DND-41 (cell line): ENCODE measurements around the gene STXBP5.

ENCODE experiments used
- ATAC-seq: fragments of 200-7000 bp; cut with Tn5 transposase; 3 replicates; pipeline ENCODE4 v1.9.1; 2021; ENCODE audit warnings: low read depth; ENCODE audit not compliant: insufficient read depth
- DNase-seq: peaks from one replicate; pipeline ENCODE4 v3.0.0-alpha.2; 2020
- H2AFZ ChIP-seq: 2 replicates; pipeline ENCODE4 v1.6.0; 2012; ENCODE audit warnings: low read depth, low read length
- H3K27ac ChIP-seq: 2 replicates; pipeline ENCODE4 v1.5.1; 2012; ENCODE audit warnings: low read length, inconsistent platforms
- H3K27me3 ChIP-seq: fragments of 200-600 bp; sonication (generic); 2 replicates; pipeline ENCODE4 v1.6.0; 2012; ENCODE audit warnings: low read length, mild to moderate bottlenecking, inconsistent platforms; ENCODE audit not compliant: insufficient read depth, poor library complexity
- H3K36me3 ChIP-seq: 2 replicates; pipeline ENCODE4 v1.5.1; 2012; ENCODE audit warnings: low read length, inconsistent platforms; ENCODE audit not compliant: insufficient read depth
- H3K4me1 ChIP-seq: 2 replicates; pipeline ENCODE4 v1.5.1; 2012; ENCODE audit warnings: mild to moderate bottlenecking, low read length; ENCODE audit not compliant: insufficient read depth
- H3K4me2 ChIP-seq: 2 replicates; pipeline ENCODE4 v1.6.0; 2012; ENCODE audit warnings: mild to moderate bottlenecking, moderate library complexity, low read length, inconsistent platforms; ENCODE audit not compliant: insufficient read depth
- H3K4me3 ChIP-seq, 2 experiments: fragments of 200-600 bp in 1 of 2; shearing (Covaris generic) in 1 of 2; 2 replicates each; pipeline ENCODE4 v1.5.1; 2012 to 2016; ENCODE audit warnings: inconsistent platforms in 2 of 2, low read length in 2 of 2, mild to moderate bottlenecking in 2 of 2, low read depth in 1 of 2, moderate library complexity in 1 of 2
- H3K79me2 ChIP-seq: 2 replicates; pipeline ENCODE4 v1.6.0; 2012; ENCODE audit warnings: low read length, inconsistent platforms; ENCODE audit not compliant: insufficient read depth
- H3K9ac ChIP-seq: 2 replicates; pipeline ENCODE4 v1.6.0; 2012; ENCODE audit warnings: low read depth, mild to moderate bottlenecking, inconsistent platforms, low read length, moderate library complexity
- H3K9me3 ChIP-seq: 2 replicates; pipeline ENCODE4 v1.5.1; 2012; ENCODE audit warnings: low read length, moderate library complexity, mild to moderate bottlenecking, inconsistent platforms; ENCODE audit not compliant: insufficient read depth, severe bottlenecking
- H4K20me1 ChIP-seq: 2 replicates; pipeline ENCODE4 v1.6.0; 2012; ENCODE audit warnings: low read length; ENCODE audit not compliant: insufficient read depth
- CTCF ChIP-seq: IDR thresholded peaks from 2 replicates; pipeline ENCODE4 v1.5.1; 2012; ENCODE audit warnings: borderline replicate concordance, low read length, moderate library complexity, mild to moderate bottlenecking; ENCODE audit not compliant: poor library complexity, severe bottlenecking; ENCODE audit errors: extremely low read depth
- EZH2 ChIP-seq: IDR thresholded peaks from 3 replicates; pipeline ENCODE4 v1.6.1; 2012; ENCODE audit warnings: borderline replicate concordance, low read depth, mild to moderate bottlenecking, moderate library complexity, low read length, inconsistent platforms; ENCODE audit not compliant: severe bottlenecking

The STXBP5 gene

DNA sequence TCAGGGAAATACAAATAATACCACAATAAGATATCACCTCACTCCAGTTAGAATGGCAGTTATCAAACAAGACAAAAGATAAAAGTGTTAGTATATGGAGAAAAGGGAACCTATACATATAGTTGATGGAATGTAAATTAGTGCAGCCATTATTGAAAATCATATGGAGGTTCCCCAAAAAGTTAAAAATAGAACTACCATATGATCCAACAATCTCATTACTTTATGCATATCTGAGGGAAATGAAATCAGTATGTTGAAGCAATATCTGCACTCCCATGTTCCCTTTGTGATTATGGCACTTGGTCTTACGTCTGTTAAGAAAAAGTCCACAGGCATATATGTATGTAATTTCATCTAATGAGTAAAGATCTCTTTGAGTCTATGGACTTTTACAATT, 96.9 kb downstream of the STXBP5 start:
- Histone ChIP-seq H3K9ac (no peak overlapping the region), H3K4me1 (no peaks in the 10 kb centered on the region), H3K79me2 (no peaks in the 10 kb centered on the region), H3K36me3 (0 out of 2 replicates have a peak, but pooled peaks cover 5% of the 10 kb centered on the region), H3K4me2 (no peak overlapping the region), H3K27me3 (no peaks in the 10 kb centered on the region), H4K20me1 (no peaks in the 10 kb centered on the region), H3K9me3 (peaks cover 7% of the 10 kb centered on the region), H3K4me3 (no peak overlapping the region), H3K27ac (no peak overlapping the region), H2AFZ (no peak overlapping the region)
- ATAC-seq = no peak
- no peak for TF ChIP-seq EZH2
- TF ChIP-seq CTCF = no peak
- no peak for DNase-seq

DNA sequence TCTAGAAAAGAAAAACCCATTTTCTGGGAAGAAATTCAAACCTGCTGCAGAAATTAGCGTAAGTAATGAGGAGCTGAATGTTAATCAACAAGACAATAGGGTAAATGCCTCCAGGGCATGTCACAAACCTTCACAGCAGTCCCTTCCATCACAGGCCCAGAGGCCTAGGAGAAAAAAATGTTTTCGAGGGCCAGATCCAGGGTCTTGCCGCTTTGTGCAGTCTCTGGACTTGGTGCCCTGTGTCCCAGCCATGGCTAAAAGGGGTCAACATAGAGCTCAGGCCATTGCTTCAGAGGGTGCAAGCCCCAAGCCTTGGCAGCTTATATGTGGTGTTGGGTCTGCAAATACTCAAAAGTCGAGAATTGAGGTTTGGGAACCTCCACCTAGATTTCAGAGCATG, 99.8 kb downstream of the STXBP5 start:
- no peak for TF ChIP-seq EZH2
- TF ChIP-seq CTCF = no peak
- Histone ChIP-seq H3K4me3 (no peak overlapping the region), H3K9me3 (peaks cover 7% of the 10 kb centered on the region), H3K36me3 (0 out of 2 replicates have a peak, but pooled peaks cover 5% of the 10 kb centered on the region), H3K27me3 (no peaks in the 10 kb centered on the region), H3K4me2 (no peak overlapping the region), H3K9ac (no peak overlapping the region), H3K4me1 (no peaks in the 10 kb centered on the region), H3K27ac (no peak overlapping the region), H3K79me2 (no peaks in the 10 kb centered on the region), H4K20me1 (no peaks in the 10 kb centered on the region), H2AFZ (no peak overlapping the region)
- no peak for ATAC-seq
- DNase-seq = no peak

DNA sequence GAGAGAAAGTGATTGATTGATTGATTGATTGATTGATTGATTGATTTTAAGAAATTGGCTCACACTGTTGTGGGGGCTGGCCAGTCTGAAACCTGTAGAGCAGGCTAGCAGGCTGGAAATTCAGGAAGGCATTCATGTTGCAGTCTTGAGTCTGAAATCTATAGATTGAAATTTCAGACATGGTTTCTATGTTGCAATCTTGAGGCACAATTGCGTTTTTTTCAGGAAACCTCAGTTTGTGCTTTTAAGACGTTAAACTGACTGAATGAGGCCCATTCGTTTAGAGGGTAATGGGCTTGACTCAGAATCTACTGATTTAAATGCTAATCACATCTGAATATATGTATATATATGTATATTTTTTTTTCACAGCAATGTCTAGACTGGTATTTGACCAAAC, 106.3 kb downstream of the STXBP5 start:
- Histone ChIP-seq H3K4me2 (no peak overlapping the region), H4K20me1 (no peaks in the 10 kb centered on the region), H3K9ac (no peak overlapping the region), H3K79me2 (no peaks in the 10 kb centered on the region), H3K4me1 (no peaks in the 10 kb centered on the region), H3K9me3 (no peaks in the 10 kb centered on the region), H3K27ac (no peak overlapping the region), H3K4me3 (no peak overlapping the region), H3K36me3 (peaks cover 2% of the 10 kb centered on the region; the same call in 1 of the 2 replicates), H2AFZ (no peak overlapping the region), H3K27me3 (no peaks in the 10 kb centered on the region)
- ATAC-seq (no peak), DNase-seq (no peak)
- no peak for TF ChIP-seq CTCF
- TF ChIP-seq EZH2 = no peak

DNA sequence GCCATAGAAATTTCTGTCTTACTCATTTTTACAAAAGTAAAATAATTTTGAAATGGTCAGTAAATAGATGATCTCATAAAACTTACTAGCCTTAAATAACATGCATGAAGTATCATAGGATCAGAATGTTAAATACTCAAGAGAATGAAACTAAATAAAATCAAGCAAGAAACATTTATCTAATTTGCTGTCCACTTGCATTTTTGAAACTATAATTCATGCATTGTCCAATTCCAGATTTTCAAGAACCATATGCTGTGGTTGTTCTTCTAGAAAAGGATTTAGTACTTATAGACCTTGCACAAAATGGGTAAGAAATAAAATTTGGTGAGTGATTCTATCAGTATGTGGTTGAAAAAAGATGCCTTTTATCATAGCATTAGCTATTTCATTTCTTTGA, 107.0 kb downstream of the STXBP5 start:
- ATAC-seq (no peak), DNase-seq (no peak)
- Histone ChIP-seq H3K4me2 (no peak overlapping the region), H2AFZ (no peak overlapping the region), H3K9me3 (no peaks in the 10 kb centered on the region), H3K4me1 (no peaks in the 10 kb centered on the region), H3K4me3 (no peak overlapping the region), H3K27ac (no peak overlapping the region), H3K36me3 (peaks cover 6% of the 10 kb centered on the region; the same call in 1 of the 2 replicates), H4K20me1 (no peaks in the 10 kb centered on the region), H3K27me3 (no peaks in the 10 kb centered on the region), H3K9ac (no peak overlapping the region), H3K79me2 (no peaks in the 10 kb centered on the region)
- TF ChIP-seq EZH2 = no peak
- TF ChIP-seq CTCF = no peak
